NCI-H748 (cell line): Measurements from ENCODE around the gene PRKAR2A.
"Not testable (repeated sequence)": the region's sequence is repeated elsewhere in the genome, so short reads cannot be mapped to it uniquely, and the experiment has no call there.

ENCODE experiments used
- DNase-seq: peaks from one replicate; lab custom pipeline; 2025; ENCODE audit not compliant: unreplicated experiment; lab: John Stamatoyannopoulos, UW

Gene PRKAR2A

DNA sequence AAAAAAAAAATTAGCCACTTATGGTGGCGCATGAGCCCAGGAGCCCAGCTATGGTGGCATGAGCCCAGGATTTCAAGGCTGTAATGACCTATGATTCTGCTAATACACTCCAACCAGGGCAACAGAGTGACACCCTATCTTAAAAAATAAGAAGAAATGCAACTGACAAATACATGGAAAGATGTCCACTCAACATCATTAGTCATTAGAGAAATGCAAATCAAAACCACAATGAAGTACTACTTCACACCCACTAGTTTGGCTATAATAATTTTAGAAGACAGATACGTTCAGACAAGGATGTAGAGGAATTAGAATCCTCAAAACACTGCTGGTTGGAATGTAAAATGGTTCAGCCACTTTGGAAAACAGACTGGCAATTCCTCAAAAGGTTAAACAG, 10.5 kb downstream of the PRKAR2A start:
- no peak for DNase-seq

DNA sequence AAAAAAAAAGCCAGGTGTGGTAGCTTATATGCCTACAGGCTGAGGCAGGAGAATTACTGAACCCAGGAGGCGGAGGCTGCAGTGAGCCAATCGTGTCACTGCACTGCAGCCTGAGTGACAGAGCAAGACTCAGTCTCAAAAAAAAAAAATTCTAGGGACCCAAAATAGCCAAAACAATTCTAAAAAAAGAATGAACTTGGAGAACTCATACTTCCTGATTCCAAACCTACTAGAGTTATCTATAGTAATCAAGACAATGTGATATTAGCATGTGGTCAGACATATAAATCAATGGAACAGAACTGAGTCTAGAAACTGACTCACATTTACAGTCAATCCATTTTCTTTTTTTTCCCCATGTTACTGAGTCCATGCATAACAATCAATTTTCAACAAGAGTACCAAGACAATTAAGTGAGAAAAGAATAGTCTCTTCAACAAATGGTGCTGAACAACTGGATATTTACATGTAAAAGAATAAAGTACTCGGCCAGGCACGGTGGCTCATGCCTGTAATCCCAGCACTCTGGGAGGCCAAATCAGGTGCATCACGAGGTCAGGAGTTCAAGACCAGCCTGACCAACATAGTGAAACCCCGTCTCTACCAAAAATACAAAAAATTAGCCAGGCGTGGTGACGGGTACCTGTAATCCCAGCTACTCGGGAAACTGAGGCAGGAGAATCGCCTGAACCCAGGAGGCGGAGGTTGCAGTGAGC, 11.9 kb downstream of the PRKAR2A start:
- DNase-seq: no peak

DNA sequence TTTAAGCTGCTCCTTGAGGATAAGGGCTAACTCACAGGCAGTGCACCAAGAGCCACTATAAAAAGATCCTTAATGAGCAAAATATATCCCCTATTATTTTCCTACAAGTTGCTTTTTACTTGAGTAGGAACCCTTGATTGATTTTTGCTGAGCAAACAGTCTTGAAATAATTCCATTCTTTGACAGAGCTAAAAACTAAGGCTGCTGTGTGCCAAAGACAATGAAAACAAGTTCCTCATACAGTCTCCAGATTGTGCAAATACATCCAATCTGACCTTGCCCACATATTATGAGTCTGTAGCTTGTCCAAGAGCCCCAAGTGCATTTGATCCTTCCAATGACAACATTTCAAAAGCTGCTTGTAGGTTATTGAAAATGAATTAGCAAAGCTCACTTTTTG, 15.0 kb downstream of the PRKAR2A start:
- DNase-seq: no peak

DNA sequence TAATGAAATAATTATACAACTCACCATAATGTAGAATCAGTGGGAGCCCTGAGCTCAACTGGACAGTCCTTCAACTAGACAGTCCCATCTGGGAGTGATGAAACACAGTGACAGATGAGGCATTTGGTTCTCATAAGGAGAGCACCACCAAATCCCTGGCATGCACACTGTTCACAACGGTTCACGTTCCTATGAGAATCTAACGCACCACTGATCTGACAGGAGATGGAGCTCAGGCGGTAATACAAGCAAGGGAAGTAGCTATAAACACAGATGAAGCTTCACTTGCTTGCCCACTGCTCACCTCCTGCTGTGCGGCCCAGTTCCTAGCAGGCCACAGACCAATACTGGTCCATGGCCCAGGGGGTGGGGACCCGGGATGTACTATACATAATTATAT, 17.0 kb downstream of the PRKAR2A start:
- no peak for DNase-seq

DNA sequence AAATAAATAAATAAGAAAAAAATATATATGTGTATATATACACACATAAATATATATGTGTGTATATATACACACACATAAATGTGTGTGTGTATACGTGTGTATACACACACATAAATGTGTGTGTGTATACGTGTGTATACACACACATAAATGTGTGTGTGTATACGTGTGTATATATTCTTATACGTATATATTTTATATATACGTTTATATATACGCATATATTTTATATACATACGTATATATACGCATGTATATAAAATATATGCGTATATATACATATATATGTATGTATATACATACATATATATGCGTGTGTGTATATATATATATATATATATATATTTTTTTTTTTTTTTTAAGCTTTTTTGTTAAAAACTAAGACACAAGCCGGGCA, 18.1 kb downstream of the PRKAR2A start:
- not testable (repeated sequence) for DNase-seq

DNA sequence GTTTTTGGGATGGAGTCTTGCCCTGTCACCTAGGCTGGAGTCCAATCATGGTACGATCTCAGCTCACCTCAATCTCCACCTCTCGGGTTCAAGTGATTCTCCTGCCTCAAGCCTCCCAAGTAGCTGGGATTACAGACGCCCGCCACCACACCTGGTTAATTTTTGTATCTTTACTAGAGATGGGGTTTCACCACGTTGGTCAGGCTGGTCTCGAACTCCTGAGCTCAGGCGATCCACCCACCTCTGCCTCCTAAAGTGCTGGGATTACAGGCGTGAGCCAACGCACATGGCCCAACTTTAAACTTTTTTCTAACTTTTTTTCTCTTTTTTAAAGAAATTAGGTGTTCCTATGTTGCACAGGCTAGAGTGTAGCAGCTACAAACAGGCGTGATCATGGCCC, 19.8 kb downstream of the PRKAR2A start:
- not testable (repeated sequence) for DNase-seq

DNA sequence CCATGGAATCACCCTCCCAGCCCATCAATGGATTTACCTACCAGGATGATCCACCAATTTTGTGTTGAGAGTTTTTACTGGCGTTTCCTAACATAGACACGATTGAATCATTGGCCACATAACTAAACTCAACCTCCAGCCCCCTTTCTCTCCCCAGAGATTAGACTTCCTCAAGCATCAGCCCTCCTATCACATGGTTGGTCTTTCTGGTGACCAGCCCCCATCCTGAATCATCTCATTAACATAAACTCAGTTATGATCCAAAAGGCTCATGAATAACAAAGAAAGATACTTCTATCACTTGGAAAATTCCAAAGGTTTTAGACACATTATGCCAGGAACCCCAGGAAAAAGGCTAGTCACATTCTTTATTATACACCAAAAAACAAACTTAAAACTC, 21.2 kb downstream of the PRKAR2A start:
- no peak for DNase-seq

DNA sequence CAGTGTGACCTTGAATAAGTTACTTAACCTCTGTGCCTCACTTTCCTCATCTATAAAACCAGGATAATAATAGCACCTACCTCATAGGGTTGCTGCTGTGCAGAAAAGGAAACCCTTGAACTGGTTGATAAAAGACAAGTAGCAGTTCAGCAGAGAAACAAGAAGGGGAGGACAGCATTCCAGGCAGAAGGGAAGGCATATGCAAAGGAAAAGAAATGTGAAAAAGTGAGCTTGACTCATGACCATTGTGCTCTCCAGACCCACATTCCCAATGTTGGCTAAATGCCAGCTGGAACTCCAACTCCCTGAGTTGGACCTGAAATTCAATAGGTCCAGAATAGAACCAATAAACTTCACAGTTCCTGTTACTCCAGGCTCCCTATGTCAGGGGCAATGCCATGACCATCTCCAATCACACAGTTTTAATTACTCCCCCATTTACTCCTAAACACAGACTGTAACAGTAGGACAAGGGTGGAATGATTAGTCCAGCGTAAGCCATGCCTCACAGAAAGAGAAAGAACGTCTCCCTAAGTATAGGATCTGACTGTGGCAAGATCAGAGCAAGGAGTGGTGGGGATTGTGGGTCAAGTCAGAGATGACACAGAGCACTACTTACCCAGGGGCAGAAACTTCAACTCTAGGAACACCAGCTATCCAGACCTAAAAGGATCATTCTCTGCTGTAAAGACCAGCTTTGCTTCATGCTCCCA, 26.9 kb downstream of the PRKAR2A start:
- DNase-seq: no peak

DNA sequence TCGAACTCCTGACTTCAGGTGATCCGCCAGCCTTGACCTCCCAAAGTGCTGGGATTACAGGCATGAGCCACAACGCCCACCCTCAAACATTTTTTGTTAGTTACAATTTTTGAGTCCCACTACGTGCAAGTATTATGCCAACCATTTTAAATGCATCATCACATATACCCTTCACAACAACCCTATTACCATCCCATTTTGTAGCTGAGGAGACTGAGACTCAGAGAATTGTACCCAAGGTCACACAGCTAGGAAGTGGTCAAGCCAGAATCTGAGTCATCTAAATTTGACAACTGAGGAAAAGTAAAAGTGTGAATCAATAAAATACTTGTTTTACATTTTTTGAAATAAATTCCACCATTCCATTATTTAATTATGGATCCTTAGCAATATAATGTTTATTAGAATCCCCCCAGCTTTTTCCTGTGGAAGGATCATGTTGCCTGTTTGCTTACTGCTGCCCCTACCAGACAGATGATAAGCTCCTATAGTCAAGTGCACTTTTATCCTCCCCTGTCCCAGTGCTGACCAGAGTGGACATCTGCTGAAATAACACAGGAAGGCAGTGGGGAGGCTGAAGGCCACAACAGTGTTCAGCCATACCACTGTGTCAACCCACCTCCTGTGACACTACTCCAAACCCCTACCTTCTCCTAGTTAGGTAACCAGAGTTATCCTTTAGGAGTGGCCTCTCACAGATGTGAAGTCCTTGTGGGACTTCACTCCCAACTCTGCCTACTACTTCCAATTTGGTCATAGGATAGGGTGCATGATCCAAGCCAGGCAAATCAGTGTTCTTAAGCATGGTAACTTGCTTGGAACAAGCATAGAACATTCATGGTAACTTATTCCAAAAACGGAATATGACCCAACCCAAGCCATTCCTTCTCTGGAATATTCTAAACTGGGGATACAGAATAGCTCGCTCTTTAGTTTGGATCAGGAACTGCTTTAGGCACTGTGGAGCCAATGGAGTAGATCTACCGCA, 28.1 kb downstream of the PRKAR2A start:
- no peak for DNase-seq

DNA sequence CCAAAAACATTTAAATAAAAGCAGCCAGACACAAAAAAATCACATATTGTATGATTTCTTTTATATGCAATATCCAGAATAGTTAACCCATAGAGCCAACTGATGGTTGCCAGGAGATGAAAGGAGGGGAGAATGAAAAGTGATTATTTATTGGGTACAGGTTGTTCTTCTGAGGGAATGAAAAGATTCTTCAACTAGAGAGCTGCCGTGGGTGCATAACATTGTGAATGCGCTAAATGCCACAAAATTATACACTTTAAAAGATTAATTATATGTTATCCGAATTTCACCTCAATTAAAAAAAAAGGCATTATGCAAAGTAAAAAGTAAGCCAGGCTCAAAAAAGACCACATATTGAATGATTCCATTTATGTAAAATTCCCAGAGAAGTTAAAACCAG, 36.1 kb downstream of the PRKAR2A start:
- DNase-seq: no peak

DNA sequence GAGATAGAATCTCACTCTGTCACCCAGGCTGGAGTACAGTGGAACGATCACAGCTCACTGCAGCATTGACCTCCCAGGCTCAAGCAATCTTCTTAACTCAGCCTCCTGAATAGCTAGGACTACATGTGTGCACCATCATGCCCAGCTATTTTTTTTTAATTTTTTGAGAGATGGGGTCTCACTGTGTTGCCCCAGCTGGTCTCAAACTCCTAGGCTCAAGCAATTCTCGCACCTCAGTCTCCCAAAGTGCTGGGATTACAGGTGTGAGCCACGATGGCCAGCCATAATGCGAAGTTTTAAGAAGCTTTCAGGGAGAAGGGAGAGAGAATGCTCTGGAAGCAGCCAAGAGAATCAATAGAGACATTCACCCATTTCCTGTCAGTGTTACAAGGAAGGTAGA, 42.7 kb downstream of the PRKAR2A start:
- no peak for DNase-seq

DNA sequence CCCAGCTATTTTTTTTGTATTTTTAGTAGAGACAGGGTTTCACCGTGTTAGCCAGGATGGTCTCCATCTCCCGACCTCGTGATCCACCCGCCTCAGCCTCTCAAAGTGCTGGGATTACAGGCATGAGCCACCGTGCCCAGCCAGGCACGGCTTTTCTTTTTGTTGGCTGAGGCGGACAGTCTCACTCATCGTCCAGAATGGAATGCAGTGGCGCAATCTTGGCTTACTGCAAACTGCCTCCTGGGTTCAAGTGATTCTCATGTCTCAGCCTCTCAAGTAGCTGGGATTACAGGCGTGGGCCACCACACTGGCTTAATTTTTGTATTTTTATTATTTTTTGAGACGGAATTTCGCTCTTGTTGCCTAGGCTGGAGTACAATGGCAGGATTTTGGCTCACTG, 46.8 kb downstream of the PRKAR2A start:
- DNase-seq: not testable (repeated sequence)

DNA sequence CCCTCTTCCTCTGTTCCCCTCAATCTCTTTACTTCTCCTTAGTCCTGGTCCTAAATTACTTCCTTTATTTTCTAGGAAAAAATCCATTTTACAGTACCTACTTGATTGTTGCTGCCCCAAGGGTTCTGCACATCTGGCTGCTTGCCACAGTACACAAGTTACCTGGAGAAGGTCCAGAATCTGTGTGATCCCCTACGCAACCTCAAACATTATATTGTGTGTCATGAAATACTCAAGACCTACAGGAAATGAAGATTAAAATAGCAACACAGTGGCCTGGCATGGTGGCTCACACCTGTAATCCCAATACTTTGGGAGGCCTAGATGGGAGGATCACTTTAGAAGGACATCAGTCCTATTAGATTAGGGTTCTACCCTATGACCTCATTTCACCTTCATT, 48.7 kb downstream of the PRKAR2A start:
- DNase-seq: peak; percentile 4

DNA sequence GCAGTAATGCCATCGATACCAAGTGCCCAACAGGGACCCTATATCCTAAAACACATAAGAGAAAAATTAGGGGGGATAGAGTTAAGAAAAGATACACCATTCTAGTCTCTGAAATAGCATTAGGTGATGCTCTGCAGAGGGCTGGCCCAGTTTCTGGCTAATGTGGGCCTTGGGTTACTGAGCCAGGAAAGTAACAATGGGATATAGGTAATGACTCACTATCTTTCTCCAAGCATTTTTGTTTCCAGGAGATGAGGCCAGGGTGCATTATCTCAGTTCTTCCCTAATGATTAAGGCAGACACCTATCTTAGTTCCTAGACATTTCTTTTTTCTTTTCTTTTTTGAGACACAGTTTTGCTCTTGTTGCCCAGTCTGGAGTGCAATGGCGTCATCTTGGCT, 50.0 kb downstream of the PRKAR2A start:
- no peak for DNase-seq

DNA sequence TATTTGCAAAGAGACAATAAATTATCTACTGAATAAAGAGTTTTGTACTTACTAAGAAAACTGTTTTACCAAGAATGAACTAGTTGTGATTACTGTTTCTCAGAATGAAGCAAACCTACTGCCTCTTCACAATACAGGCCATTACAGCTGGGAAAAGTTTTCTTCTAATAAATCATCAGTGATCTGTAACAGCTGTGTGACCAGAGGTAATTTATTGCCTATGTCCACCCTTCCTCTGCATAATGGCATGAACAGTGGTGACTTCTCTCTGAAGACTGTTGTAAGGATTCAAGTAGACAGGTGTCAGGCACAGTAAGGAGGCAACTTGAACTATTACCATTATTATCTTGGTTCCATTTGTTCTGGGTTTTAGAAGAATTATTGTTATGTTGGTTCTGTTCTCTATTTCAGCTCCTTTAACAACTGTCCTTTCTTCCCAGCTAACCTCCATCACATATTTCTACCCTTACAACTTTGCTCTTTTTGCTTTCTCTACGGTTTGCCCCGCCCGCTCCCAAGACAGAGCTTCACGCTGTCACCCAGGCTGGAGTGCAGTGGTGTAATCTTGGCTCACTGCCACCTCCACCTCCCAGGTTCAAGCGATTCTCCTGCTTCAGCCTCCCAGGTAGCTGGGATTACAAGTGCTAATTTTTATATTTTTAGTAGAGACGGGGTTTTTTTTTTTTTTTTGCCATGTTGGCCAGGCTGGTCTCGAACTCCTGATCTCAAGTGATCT, 51.5 kb downstream of the PRKAR2A start:
- DNase-seq: no peak

DNA sequence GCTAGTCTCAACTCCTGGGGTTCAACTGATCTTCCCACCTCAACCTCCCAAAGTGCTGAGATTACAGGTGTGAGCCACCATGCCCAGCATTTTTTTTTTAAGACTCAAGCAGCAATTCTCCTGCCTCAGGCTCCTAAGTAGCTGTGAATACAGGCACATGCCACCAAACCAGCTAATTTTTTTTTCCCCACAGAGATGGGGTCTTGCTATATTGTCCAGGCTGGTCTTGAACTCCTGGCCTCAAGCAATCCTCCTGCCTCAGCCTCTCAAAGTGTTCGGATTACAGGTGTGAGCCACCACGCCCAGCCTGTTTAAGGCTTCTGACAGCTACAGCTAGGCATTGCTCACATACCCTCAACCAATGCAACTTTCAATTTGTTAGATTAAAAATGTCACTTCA, 54.2 kb downstream of the PRKAR2A start:
- not testable (repeated sequence) for DNase-seq

DNA sequence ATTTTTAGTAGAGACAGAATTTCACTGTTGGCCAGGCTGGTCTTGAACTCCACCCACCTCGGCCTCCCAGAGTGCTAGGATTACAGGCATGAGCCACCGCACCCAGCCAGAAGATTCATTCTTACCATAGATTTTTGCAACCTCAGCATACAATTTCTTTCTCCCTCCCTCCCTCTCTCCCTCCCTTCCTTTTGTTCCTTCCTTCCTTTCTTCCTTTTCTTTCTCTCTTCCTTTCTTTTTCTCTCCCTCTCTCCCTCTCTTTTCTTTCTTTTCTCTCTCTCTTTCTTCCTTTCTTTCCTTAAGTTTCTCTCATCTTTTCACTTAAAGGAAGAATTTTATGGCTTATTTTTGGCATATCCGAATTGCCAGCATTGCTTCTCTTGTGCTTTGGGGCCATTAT, 58.0 kb downstream of the PRKAR2A start:
- DNase-seq: no peak

DNA sequence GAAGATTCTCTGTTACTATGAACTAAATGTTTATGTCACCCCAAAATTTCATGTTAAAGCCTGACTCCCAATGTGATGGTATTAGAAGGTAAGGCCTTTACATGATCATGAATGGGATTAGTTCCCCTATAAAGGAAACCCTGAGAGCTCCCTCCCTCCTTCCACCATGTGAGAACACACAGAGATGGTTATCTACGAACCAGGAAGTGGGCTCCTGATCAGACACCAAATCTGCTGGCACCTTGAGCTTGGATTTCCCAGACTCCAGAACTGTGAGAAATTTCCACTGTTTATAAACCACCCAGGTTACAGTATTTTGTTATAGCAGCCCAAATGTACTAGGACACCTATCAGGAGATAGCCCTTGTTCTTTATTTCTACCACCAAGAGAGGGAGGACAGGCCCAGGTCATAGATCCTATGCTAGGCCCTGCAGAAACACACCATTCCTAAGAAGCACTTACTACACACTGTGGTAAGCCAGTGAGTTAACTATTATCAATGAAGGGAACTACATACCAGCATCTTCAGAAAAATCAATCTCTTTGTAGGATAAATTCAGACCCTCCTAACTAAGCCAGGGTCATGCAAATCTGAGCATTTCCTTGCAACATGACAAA, 59.0 kb downstream of the PRKAR2A start:
- DNase-seq: no peak

DNA sequence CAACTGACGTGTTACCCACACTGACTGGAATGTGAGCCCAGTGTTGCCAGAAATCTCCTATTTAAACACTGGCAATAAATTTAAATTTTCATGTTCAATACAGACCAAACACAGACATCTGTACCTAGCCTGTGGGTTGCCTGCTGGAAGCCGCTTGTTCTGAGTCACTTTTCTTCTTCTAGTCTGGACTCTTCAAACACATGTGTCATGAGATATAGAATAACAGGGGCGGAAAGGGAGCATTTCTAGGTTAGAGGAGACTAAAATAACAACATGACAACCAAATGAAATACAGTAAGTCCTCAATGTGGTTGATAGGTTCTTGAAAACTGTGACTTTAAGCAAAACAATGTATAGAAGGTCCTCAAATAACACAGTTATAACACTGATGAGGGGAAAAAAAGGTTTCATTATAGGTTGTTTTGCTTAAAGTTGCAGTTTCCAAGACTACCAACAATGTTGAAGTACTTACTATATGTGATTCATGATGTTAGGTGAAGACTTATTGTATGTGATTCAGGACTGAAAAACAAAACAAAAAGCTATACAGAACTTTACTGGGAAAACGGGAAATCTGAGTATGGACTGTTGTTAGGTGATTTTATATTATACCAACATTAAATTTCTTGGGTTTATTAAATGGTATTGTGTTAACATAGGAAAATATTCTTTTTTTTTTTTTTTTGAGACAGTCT, 63.1 kb downstream of the PRKAR2A start:
- no peak for DNase-seq

DNA sequence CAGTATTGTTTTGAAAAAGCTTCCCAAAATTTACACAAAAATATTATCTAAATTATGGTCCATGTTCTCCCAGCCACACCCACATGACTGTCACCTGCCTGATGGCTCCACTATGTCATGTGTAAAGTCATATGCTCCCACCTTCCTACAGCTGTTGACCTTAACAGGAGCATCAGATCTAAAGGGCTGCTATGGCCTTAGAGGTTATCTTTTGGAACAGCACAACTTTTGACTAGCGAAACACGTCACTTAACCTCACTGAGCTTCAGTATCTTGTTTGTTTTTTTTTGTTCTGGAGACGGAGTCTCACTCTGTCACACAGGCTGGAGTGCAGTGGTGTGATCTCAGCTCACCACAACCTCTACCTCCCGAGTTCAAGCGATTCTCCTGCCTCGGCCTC, 64.4 kb downstream of the PRKAR2A start:
- DNase-seq: no peak
